CD4-positive, alpha-beta T cell treated with Interleukin-17A for 4 hours (primary cell): ENCODE results near the gene SLC16A7.
"Not testable (repeated sequence)": the region's sequence is repeated elsewhere in the genome, so short reads cannot be mapped to it uniquely, and the experiment has no call there.

Experiments used
- DNase-seq: peaks from one replicate; pipeline ENCODE4 v3.0.0-alpha.2; 2020; ENCODE audit warnings: mixed read lengths

SLC16A7 gene

GRCh38 chr12:59737725-59738463, 142.1 kb downstream of the SLC16A7 start:
- DNase-seq: no peak

GRCh38 chr12:59742841-59743240, 147.0 kb downstream of the SLC16A7 start:
- no peak for DNase-seq

- DNase-seq: no peak
These were observed 148.7 kb downstream of the SLC16A7 start for GRCh38 chr12:59744564-59744963.

- DNase-seq: not testable (repeated sequence)
These were observed 155.3 kb downstream of the SLC16A7 start for GRCh38 chr12:59751091-59751490.

- no peak for DNase-seq
These were observed 165.7 kb downstream of the SLC16A7 start for GRCh38 chr12:59761542-59761941.

- no peak for DNase-seq
These were observed 168.0 kb downstream of the SLC16A7 start for GRCh38 chr12:59763835-59764234.

GRCh38 chr12:59768031-59768430, 172.2 kb downstream of the SLC16A7 start:
- DNase-seq: no peak

GRCh38 chr12:59780605-59781135, 184.8 kb downstream of the SLC16A7 start:
- no peak for DNase-seq

GRCh38 chr12:59787610-59788009, 191.8 kb downstream of the SLC16A7 start:
- DNase-seq: no peak

GRCh38 chr12:59792647-59793046, 196.8 kb downstream of the SLC16A7 start:
- no peak for DNase-seq

- DNase-seq: no peak
These were observed 207.9 kb downstream of the SLC16A7 start for GRCh38 chr12:59803735-59804134.

GRCh38 chr12:59808317-59808910, 212.6 kb downstream of the SLC16A7 start:
- DNase-seq: peak; percentile 13

GRCh38 chr12:59811991-59812390, 216.2 kb downstream of the SLC16A7 start:
- no peak for DNase-seq

- no peak for DNase-seq
These were observed 216.9 kb downstream of the SLC16A7 start for GRCh38 chr12:59812716-59813115.

- no peak for DNase-seq
These were observed 224.8 kb downstream of the SLC16A7 start for GRCh38 chr12:59820594-59821011.

GRCh38 chr12:59823567-59823966, 227.7 kb downstream of the SLC16A7 start:
- DNase-seq: no peak

GRCh38 chr12:59827767-59828166, 231.9 kb downstream of the SLC16A7 start:
- DNase-seq: no peak

- no peak for DNase-seq
These were observed 232.7 kb downstream of the SLC16A7 start for GRCh38 chr12:59828521-59828920.

- no peak for DNase-seq
These were observed 237.6 kb downstream of the SLC16A7 start for GRCh38 chr12:59833408-59833807.

GRCh38 chr12:59834659-59835474, 239.0 kb downstream of the SLC16A7 start:
- no peak for DNase-seq
